ENCODE measurements around the gene FBXO22.

GRCh38 chr15:75918135-75918534, 14.5 kb downstream of the FBXO22 start:
- TF ChIP-seq CTCF (conservative IDR thresholded peaks at IDR 0.05 in 1 of 2, IDR thresholded peaks at IDR 0.05 in 1 of 2; ENCODE audit: extremely low read depth in 1 of 2, insufficient read depth in 1 of 2, low read depth in 1 of 2, low read length in 2 of 2) (no peak), EZH2 (IDR thresholded peaks at IDR 0.05; ENCODE audit: borderline replicate concordance, low read length) (no peak)
